ENCODE results near the gene TOP1. TPM values are rescaled to one million over a fixed set of nuclear protein-coding genes. Genes with fewer than 3 reads are reported as not detected.

TOP1 gene
- total RNA-seq, 1 donor from 2014 or later = 72.7 TPM

DNA sequence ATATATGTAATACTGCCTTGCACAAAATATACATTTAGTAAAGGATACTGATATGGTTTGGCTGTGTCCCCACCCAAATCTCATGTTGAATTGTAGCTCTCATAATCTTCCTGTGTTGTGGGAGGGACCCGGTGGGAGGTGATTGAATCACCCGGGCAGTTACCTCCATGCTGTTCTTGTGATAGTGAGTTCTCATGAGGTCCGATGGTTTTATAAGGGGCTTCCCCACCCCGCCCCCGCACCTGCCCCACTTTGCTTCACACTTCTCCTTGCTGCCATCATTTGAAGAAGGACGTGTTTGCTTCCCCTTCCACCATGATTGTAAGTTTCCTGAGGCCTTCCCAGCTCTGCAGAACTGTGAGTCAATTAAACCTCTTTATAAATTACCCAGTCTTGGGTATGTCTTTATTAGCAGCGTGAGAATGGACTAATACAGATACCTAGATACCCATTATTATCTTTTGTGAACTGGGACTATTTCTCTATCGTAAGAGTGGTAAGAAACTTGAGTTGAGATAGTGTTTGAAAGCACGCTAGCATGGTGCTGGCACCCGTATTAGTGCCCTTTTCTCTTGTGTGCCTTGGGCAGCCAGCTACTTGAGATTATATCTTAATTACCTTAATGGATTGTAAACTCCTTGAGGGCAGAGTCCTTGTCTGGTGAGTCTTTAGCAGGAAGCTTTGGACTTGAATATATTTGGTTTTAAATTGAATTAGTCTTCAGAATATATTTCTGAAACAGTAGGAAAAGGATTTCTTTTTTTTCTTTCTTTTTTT lies 25.6 kb downstream of the TOP1 start:
- no peak for TF ChIP-seq CTCF (IDR thresholded peaks at IDR 0.05; ENCODE audit: unreplicated experiment)
- Mint-ChIP-seq H3K36me3 (ENCODE audit: low read depth, unreplicated experiment) (peaks cover 4% of the 10 kb centered on the region), H3K27ac (ENCODE audit: unreplicated experiment) (no peak overlapping the region), H3K27me3 (ENCODE audit: unreplicated experiment) (no peaks in the 10 kb centered on the region), H3K4me3 (ENCODE audit: unreplicated experiment) (no peak overlapping the region), H3K4me1 (ENCODE audit: unreplicated experiment) (peaks cover 48% of the 10 kb centered on the region), H3K9me3 (ENCODE audit: unreplicated experiment) (no peaks in the 10 kb centered on the region)
- no peak for DNase-seq (ENCODE audit: low spot score)

DNA sequence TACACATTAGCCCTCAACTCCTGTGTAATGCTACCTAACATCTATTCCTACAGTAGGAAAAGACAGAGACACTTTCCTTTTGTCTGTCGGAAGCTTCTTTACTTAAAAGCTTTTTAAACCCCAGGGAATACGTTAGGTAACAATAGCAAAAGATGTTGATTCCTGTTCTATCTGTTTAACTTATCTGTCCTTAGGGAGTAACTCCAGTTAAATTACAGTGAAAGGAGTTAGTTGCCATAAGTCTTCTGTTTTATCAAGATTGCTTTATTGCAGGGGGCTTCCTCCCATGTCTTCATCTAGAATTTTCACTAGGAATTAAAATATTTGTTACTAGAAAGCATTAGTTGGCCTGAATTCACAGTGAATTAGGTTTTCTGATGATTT lies 26.2 kb downstream of the TOP1 start:
- DNase-seq (ENCODE audit: low spot score) = no peak
- Mint-ChIP-seq H3K4me3 (ENCODE audit: unreplicated experiment) (no peak overlapping the region), H3K4me1 (ENCODE audit: unreplicated experiment) (peaks cover 43% of the 10 kb centered on the region), H3K27me3 (ENCODE audit: unreplicated experiment) (no peaks in the 10 kb centered on the region), H3K9me3 (ENCODE audit: unreplicated experiment) (no peaks in the 10 kb centered on the region), H3K36me3 (ENCODE audit: low read depth, unreplicated experiment) (peaks cover 4% of the 10 kb centered on the region), H3K27ac (ENCODE audit: unreplicated experiment) (no peak overlapping the region)
- no peak for TF ChIP-seq CTCF (IDR thresholded peaks at IDR 0.05; ENCODE audit: unreplicated experiment)

DNA sequence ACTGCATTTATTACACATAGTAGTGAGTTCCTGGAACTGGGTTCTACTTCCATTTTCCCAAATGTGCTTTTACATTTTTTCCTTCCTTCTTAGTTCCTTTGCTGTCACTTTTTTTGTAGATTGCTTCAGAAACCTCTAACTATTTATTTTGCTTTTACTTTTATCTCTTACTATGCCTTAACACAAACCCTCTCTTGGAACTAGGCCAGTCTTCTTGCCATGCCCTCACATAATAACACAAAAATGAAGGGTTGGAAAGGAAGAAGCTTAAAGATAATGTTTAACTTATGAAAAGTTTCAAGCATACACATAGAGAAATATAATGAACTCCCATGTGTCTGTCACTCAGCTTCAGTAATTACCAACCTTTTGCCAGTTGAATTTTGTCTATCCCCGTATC lies 27.1 kb downstream of the TOP1 start:
- Mint-ChIP-seq H3K4me3 (ENCODE audit: unreplicated experiment) (no peak overlapping the region), H3K4me1 (ENCODE audit: unreplicated experiment) (peaks cover 39% of the 10 kb centered on the region), H3K36me3 (ENCODE audit: low read depth, unreplicated experiment) (peaks cover 4% of the 10 kb centered on the region), H3K9me3 (ENCODE audit: unreplicated experiment) (no peaks in the 10 kb centered on the region), H3K27me3 (ENCODE audit: unreplicated experiment) (no peaks in the 10 kb centered on the region), H3K27ac (ENCODE audit: unreplicated experiment) (no peak overlapping the region)
- no peak for DNase-seq (ENCODE audit: low spot score)
- no peak for TF ChIP-seq CTCF (IDR thresholded peaks at IDR 0.05; ENCODE audit: unreplicated experiment)

GRCh38 chr20:41057999-41058673 lies 29.5 kb downstream of the TOP1 start:
- no peak overlapping the region for H3K4me3 Mint-ChIP-seq (ENCODE audit: unreplicated experiment)
- H3K9me3 Mint-ChIP-seq (ENCODE audit: unreplicated experiment) = no peaks in the 10 kb centered on the region
- no peak for TF ChIP-seq CTCF (IDR thresholded peaks at IDR 0.05; ENCODE audit: unreplicated experiment)
- peaks cover 10% of the 10 kb centered on the region for H3K36me3 Mint-ChIP-seq (ENCODE audit: low read depth, unreplicated experiment)
- no peak for DNase-seq (ENCODE audit: low spot score)
- no peak overlapping the region for H3K27ac Mint-ChIP-seq (ENCODE audit: unreplicated experiment)
- peaks cover 25% of the 10 kb centered on the region for H3K4me1 Mint-ChIP-seq (ENCODE audit: unreplicated experiment)
- H3K27me3 Mint-ChIP-seq (ENCODE audit: unreplicated experiment) = no peaks in the 10 kb centered on the region
